ENCODE data around the gene TMEM178A.
"Not testable (repeated sequence)": the region's sequence is repeated elsewhere in the genome, so short reads cannot be mapped to it uniquely, and the experiment has no call there.

TMEM178A gene

GRCh38 chr2:39712953-39713352 lies 47.2 kb downstream of the TMEM178A start:
- DNase-seq (ENCODE audit: low read depth, low spot score): no peak

DNA sequence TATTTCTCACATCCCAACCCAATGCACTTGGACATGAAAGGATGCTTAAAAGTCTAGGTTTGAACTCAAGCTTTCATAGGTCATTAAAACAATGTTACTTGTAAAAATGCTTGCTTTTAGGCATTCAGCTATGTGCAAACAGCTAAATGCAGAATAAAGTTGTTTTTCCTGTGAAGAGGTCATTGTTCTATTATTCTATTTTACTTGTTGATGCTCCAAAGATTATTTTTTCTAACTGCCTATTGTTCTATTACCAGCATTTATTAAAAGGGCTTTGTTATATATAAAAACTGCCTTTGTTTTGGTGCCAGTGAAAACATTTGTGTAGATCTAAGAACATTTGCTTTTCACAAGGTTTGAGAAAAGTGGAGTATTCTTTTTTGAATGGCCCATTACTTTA lies 49.4 kb downstream of the TMEM178A start:
- DNase-seq (ENCODE audit: low read depth, low spot score): no peak

DNA sequence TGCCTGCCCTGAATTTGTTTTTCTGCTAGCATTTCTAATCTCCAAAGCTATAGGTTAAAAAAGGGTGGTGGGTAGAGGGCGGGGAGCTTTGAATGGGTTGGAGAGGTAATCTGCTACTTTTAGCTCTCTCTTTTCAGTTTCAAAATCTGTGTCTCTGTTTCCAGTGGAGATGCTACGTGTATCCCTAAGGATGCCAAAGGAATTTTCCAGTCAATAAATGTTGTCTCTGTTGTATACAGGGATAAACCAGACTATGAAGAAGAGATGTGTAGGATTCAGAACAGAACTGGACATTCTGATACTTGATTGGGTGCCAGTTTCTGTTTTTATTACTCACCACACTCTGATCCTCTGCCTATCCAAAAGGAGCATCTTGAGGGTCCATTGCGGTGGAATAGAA lies 50.1 kb downstream of the TMEM178A start:
- no peak for DNase-seq (ENCODE audit: low read depth, low spot score)

- DNase-seq (ENCODE audit: low read depth, low spot score): no peak
Observed at GRCh38 chr2:39717067-39717466, 51.4 kb downstream of the TMEM178A start.

- DNase-seq (ENCODE audit: low read depth, low spot score): no peak
Observed at GRCh38 chr2:39718483-39718882, 52.8 kb downstream of the TMEM178A start.

DNA sequence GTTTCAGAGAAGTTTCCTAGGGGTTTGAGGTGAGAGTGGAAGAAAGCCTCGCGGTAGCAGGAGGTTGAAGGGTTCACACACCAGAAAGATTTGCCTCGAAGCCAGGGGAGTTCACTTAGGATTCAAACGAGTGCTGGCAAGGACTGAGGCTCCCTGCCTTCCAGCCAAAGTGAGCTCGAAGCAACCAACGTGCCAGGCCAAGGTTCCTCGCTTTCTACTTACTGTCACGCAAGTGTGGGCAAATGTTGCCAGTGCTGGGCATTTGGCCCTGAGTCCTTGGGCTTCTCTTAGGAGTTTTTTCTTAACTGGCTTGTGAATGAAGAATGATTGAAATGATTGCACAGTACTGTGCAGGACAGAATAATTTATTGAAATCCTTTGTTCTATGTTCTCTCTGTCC lies 53.6 kb downstream of the TMEM178A start:
- no peak for DNase-seq (ENCODE audit: low read depth, low spot score)

- no peak for DNase-seq (ENCODE audit: low read depth, low spot score)
Observed at GRCh38 chr2:39720970-39721369, 55.3 kb downstream of the TMEM178A start.

GRCh38 chr2:39723497-39723896 lies 57.8 kb downstream of the TMEM178A start:
- no peak for DNase-seq (ENCODE audit: low read depth, low spot score)

- DNase-seq (ENCODE audit: low read depth, low spot score): no peak
Observed at GRCh38 chr2:39723946-39724827, 58.5 kb downstream of the TMEM178A start.

DNA sequence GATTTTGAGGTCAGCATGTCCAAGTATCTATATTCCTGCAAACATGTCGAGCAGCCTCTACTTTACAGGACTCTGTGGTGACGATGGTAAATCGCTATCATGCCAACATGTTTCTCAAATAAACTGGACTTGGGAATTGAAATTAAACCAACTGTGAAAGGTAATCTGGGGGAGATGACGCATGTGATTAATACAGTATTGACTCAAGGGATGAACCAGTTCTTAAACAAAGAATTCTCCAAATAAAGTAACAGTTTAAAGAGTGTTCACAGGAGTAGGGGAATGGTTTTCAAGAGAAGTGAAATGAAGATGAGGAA lies 59.1 kb downstream of the TMEM178A start:
- no peak for DNase-seq (ENCODE audit: low read depth, low spot score)

DNA sequence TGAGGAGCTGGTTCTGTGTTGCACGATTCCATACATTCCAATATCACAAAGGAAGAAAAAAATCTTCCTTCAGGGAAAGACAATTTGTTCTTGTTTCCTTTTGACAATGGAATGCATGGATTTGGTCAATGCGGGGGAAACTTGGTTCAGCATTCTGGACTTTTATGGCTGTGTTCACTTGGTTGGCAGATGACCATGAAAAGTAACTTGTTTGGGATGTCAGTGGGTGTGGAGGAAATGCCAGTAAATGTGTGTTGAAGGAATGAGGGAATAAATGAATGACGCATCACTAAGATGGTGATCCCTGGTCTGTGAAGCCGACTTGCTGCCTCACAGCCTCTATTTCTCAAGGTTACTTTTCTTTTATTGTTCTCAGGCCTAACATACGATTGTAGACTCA lies 59.7 kb downstream of the TMEM178A start:
- DNase-seq (ENCODE audit: low read depth, low spot score): no peak

GRCh38 chr2:39728085-39728484 lies 62.4 kb downstream of the TMEM178A start:
- not testable (repeated sequence) for DNase-seq (ENCODE audit: low read depth, low spot score)

DNA sequence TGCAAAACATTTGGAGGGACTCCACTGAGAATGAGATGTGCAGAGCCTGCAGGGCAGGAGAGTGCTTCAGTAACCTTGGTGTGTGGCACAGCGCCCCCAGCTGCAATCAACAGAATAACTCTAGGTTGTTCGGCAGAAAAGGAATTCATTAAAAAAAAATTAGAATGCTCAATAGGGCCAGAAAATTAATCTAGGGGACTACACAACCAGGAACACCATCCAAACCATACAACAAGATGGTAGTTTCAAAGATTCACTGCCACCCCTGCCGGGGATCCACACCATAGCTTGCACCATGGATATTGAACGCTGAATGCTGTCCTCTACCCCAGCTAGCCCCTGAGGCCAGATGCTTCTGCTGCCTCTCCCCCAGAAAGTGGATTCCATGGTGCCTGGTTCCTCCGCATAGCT lies 63.2 kb downstream of the TMEM178A start:
- DNase-seq (ENCODE audit: low read depth, low spot score): no peak

DNA sequence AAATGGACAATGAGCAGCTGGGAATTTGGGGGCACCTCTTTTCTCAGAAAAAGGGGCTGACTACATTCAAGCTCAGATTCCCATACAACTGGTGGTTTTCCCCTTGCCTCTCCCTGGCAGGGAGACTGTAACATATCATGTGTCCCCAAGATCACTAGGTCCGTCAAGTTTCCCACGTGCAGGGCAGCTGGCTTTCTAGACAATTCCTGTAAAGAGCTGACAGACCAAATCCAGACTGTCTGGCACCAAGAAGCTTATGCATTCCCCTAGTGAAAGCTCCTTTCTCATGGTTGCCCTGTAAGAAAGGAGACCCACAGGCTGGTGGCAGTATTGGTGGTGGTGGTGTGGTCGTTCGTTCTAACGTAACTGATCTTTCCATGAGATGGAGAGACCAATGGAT lies 64.6 kb downstream of the TMEM178A start:
- DNase-seq (ENCODE audit: low read depth, low spot score): no peak

DNA sequence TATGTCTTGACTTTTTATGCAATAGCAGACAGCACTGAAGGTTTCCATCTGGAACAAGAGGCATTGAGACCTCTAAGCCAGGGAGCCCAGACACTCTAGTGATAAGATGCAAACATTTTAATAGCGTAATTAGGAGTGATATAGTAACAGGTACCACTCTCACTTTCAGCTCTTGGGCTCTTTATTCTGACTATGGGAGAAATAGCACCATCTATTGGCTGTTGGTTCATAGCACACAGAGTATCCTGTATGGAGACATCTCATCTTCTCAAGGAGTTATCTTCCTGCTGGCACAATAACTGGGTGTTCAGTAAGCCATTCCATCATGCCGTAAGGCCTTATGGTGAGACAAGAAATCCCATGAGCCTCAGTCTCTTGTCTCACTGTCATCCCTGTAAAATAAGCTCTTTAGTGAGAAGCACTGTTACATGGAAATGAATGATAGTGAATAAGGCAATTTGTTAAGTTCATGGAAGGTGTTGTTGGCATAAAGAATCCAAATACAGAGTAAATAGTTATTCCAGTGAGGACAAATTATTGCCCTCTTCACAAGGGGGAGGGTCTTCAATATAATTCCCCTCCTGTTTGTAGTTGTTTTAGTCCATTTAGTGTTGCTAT lies 65.1 kb downstream of the TMEM178A start:
- no peak for DNase-seq (ENCODE audit: low read depth, low spot score)

DNA sequence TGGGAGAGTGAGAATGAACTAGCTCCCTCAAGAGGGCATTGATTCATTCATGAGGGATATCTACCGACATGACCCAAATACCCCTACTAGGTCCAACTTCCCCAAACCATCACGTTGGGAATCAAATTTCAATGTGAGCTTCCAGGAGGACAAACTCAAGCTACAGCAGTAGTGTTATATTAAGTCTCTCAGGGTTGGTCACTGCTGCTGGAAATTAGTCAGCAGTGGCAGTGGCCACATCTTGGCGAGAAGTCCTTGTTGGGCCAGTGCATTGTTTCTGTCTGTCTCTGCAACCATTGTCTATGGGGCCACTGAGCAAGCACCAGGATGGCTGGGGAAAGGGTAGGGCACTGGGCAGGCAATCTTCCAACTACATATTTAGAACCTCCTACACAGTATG lies 65.8 kb downstream of the TMEM178A start:
- no peak for DNase-seq (ENCODE audit: low read depth, low spot score)

- no peak for DNase-seq (ENCODE audit: low read depth, low spot score)
Observed at GRCh38 chr2:39732482-39732881, 66.8 kb downstream of the TMEM178A start.

GRCh38 chr2:39733070-39733674 lies 67.5 kb downstream of the TMEM178A start:
- no peak for DNase-seq (ENCODE audit: low read depth, low spot score)

- DNase-seq (ENCODE audit: low read depth, low spot score): no peak
Observed at GRCh38 chr2:39734445-39734844, 68.7 kb downstream of the TMEM178A start.

- no peak for DNase-seq (ENCODE audit: low read depth, low spot score)
Observed at GRCh38 chr2:39735648-39736047, 69.9 kb downstream of the TMEM178A start.

GRCh38 chr2:39736640-39737039 lies 70.9 kb downstream of the TMEM178A start:
- no peak for DNase-seq (ENCODE audit: low read depth, low spot score)

GRCh38 chr2:39737661-39738060 lies 71.9 kb downstream of the TMEM178A start:
- DNase-seq (ENCODE audit: low read depth, low spot score): peak; percentile 58

- DNase-seq (ENCODE audit: low read depth, low spot score): no peak
Observed at GRCh38 chr2:39738936-39739335, 73.2 kb downstream of the TMEM178A start.
